GM12878 (cell line): ENCODE data around the gene SLC36A1. TPM values are rescaled to one million over a fixed set of nuclear protein-coding genes. Genes with fewer than 3 reads are reported as not detected.

Experiments
- ATAC-seq: fragments of 200-7000 bp; cut with Tn5 transposase; 3 replicates; pipeline ENCODE4 v1.9.1; 2020; ENCODE audit warnings: mild to moderate bottlenecking, moderate library complexity
- BruUV-seq: library from RNA; stranded (reverse); fragments of 400-500 nt; replicated peaks from 2 replicates; lab custom pipeline; 2021; lab: Mats Ljungman, UMichigan
- CTCF ChIA-PET: fragments of 300-600 bp; sonication (Branson Sonifier 250); formaldehyde crosslinking; extraction: SDS; loops from one replicate; lab custom pipeline; 2021; ENCODE audit warnings: inconsistent platforms; lab: Yijun Ruan, JAX
- POLR2A ChIA-PET: fragments of 350-600 bp; formaldehyde crosslinking; extraction: SDS; loops from one replicate; lab custom pipeline; 2021; ENCODE audit warnings: inconsistent platforms; lab: Charles Lee
- RAD21 ChIA-PET: fragments of 300-600 bp; sonication (Branson Sonifier 250); formaldehyde crosslinking; loops from one replicate; lab custom pipeline; 2023; ENCODE audit warnings: antibody characterized with exemption; ENCODE audit not compliant: unreplicated experiment; lab: Charles Lee
- SMC1A ChIA-PET: fragments of 300-600 bp; sonication (Branson Sonifier 250); formaldehyde crosslinking; loops from one replicate; lab custom pipeline; 2023; ENCODE audit not compliant: unreplicated experiment, uncharacterized antibody; lab: Charles Lee
- DNase-seq: peaks from one replicate; pipeline ENCODE4 v3.0.0-alpha.2; 2011; ENCODE audit warnings: low read depth, low spot score
- FAIRE-seq: peaks from 3 replicates; lab custom pipeline; 2011; peaks lifted over from hg19 to GRCh38; lab: Jason Lieb, UNC
- H2AFZ ChIP-seq: 2 replicates; pipeline ENCODE4 v1.6.0; 2011; ENCODE audit warnings: low read depth, low read length, control low read depth; ENCODE audit not compliant: control insufficient read depth
- H3K27ac ChIP-seq: 2 replicates; pipeline ENCODE4 v1.5.1; 2011; ENCODE audit warnings: control low read depth; ENCODE audit not compliant: control insufficient read depth, insufficient read depth
- H3K27me3 ChIP-seq, 2 experiments: replicated peaks in 1 of 2; 2 replicates each; pipeline versions ENCODE4 v1.6.0 to v1.6.1; 2011; ENCODE audit warnings: low read length in 1 of 2; ENCODE audit not compliant: control insufficient read depth in 2 of 2, insufficient read depth in 2 of 2
- H3K36me3 ChIP-seq, 2 experiments: 2 replicates each; pipeline ENCODE4 v1.5.1; 2011; ENCODE audit warnings: low read length in 1 of 2; ENCODE audit not compliant: control insufficient read depth in 2 of 2, insufficient read depth in 2 of 2
- H3K4me1 ChIP-seq: 2 replicates; pipeline ENCODE4 v1.6.1; 2011; ENCODE audit warnings: mild to moderate bottlenecking, low read length, moderate library complexity, mixed read lengths; ENCODE audit not compliant: control insufficient read depth, insufficient read depth
- H3K4me2 ChIP-seq: 2 replicates; pipeline ENCODE4 v1.6.0; 2011; ENCODE audit warnings: control low read depth; ENCODE audit not compliant: control insufficient read depth, insufficient read depth
- H3K4me3 ChIP-seq: fragments of 200-600 bp; sonication (generic); 2 replicates; pipeline ENCODE4 v1.5.1; 2016
- H3K79me2 ChIP-seq: 2 replicates; pipeline ENCODE4 v1.6.0; 2011; ENCODE audit warnings: low read length; ENCODE audit not compliant: control insufficient read depth, insufficient read depth
- H3K9ac ChIP-seq: 2 replicates; pipeline ENCODE4 v1.8.0; 2011; ENCODE audit warnings: low read length, control low read depth, mixed read lengths; ENCODE audit not compliant: control insufficient read depth, insufficient read depth
- H3K9me3 ChIP-seq: replicated peaks from 3 replicates; pipeline ENCODE4 v1.5.1; 2011; ENCODE audit warnings: mild to moderate bottlenecking, low read length; ENCODE audit not compliant: control insufficient read depth, insufficient read depth
- H4K20me1 ChIP-seq: 2 replicates; pipeline ENCODE4 v1.6.0; 2011; ENCODE audit not compliant: control insufficient read depth, insufficient read depth
- E2F4 ChIP-seq: IDR thresholded peaks from 2 replicates; pipeline ENCODE4 v1.6.1; 2012; ENCODE audit warnings: low read depth, low read length, improper control_type of control experiment
- RFX5 ChIP-seq: IDR thresholded peaks from 2 replicates; pipeline ENCODE4 v1.6.1; 2011; ENCODE audit warnings: low read depth, low read length, improper control_type of control experiment
- USF2 ChIP-seq: IDR thresholded peaks from 2 replicates; pipeline ENCODE4 v1.6.1; 2011; ENCODE audit warnings: low read depth, low read length, improper control_type of control experiment, borderline replicate concordance
- ZNF217 ChIP-seq: fragments of 450-650 bp; IDR thresholded peaks from 2 replicates; pipeline ENCODE4 v1.6.1; 2017; ENCODE audit warnings: antibody characterized with exemption, mild to moderate bottlenecking
- WGBS: methylation state at CpG from one replicate; pipeline ENCODE4 v1.1.6; 2016; ENCODE audit warnings: low lambda C conversion rate; ENCODE audit not compliant: insufficient replicate concordance, insufficient coverage; ENCODE audit errors: missing lambda C conversion rate; 5-methylcytosine and 5-hydroxymethylcytosine counted together
- in situ Hi-C: fragments of 300-500 bp; cut with MboI; formaldehyde crosslinking; loops from 9 replicates; pipeline ENCODE4 v1.14.3; 2018; ENCODE audit warnings: mixed read lengths
- intact Hi-C: fragments of 100-400 bp; cut with micrococcal nuclease; formaldehyde crosslinking; loops from one replicate; pipeline ENCODE4 v1.14.2; 2022; ENCODE audit not compliant: unreplicated experiment
- polyA plus RNA-seq, 11 experiments: library from polyadenylated mRNA; depleted of rRNA in 4 of 11; unstranded in 6 of 11; stranded (reverse) in 5 of 11; fragments of >200 nt; fragmentation: Nextera tagmentation in 4 of 11; fragmentation: Illumina TruSeq in 1 of 11; extraction: Ambion mirVana in 4 of 11; extraction: Trizol in 1 of 11; gene quantifications; 1 replicate in 1 of 11; 2 replicates in 10 of 11; pipeline versions ENCODE4 v1.2.1 to v1.2.3, GENCODE V29; 2011 to 2016; ENCODE audit warnings: inconsistent platforms in 2 of 11, missing spikeins in 2 of 11, low read depth in 1 of 11
- total RNA-seq, 4 experiments: library from RNA; depleted of rRNA in 3 of 4; stranded (reverse); fragments of >200 nt in 3 of 4; fragmentation: Illumina TruSeq in 1 of 4; extraction: Trizol in 1 of 4; gene quantifications; 2 replicates each; pipeline versions ENCODE4 v1.2.1 to v1.2.3, GENCODE V29; 2013 to 2021

SLC36A1 gene
- total and polyA plus RNA-seq, 10 of the 15 experiments (the other 5 are each of a cell fraction or from before 2014, with no cell fraction given): 0.50 to 8.2 (median 3.5) TPM

- 30% methylated on average over 11 of the region's 11 CpGs for WGBS
Observed at GRCh38 chr5:151534350-151534749, 86.9 kb downstream of the SLC36A1 start.

More at GRCh38 chr5:151534350-151534749, 86.9 kb downstream of the SLC36A1 start:
- in situ Hi-C loops (no loop called here), intact Hi-C loops (no loop called here)
- Histone ChIP-seq H2AFZ (no peak overlapping the region), H3K4me2 (no peak overlapping the region), H3K9me3 (no peaks in the 10 kb centered on the region), H3K79me2 (no peaks in the 10 kb centered on the region), H3K27me3 (0 out of 4 replicates have a peak, but pooled peaks cover 2 to 3% of the 10 kb centered on the region in 2 experiments), H3K36me3 (no peaks in the 10 kb centered on the region), H3K9ac (no peak overlapping the region), H3K4me1 (no peaks in the 10 kb centered on the region), H3K4me3 (no peak overlapping the region), H3K27ac (no peak overlapping the region), H4K20me1 (no peaks in the 10 kb centered on the region)
- no peak for FAIRE-seq
- POLR2A ChIA-PET: no interaction called here
- CTCF ChIA-PET: no interaction called here
- RAD21 ChIA-PET: no interaction called here
- DNase-seq: no peak
- no peak for TF ChIP-seq USF2
- TF ChIP-seq RFX5: no peak
- TF ChIP-seq E2F4: no peak
- TF ChIP-seq ZNF217: no peak
- no peak; the same call in 1 of the 3 replicates for ATAC-seq
- no TSS peak for BruUV-seq
- SMC1A ChIA-PET: no interaction called here
